Measurements from ENCODE around the gene DLG2.

Gene DLG2

GRCh38 chr11:85569525-85569924 is 57.6 kb downstream of the DLG2 start:
- no peak overlapping the region for H3K27ac ChIP-seq (ENCODE audit: low read depth, low read length)
- no peaks in the 10 kb centered on the region for H3K4me1 ChIP-seq (ENCODE audit: control insufficient read depth, low read length)
- H3K79me2 ChIP-seq (ENCODE audit: control insufficient read depth, low read length) = no peaks in the 10 kb centered on the region
- H3K4me2 ChIP-seq (ENCODE audit: low read length) = no peak overlapping the region
- peaks cover 3% of the 10 kb centered on the region; the same call in 1 of the 2 replicates for H3K9me3 ChIP-seq (ENCODE audit: control insufficient read depth, insufficient read depth, low read length)
- no peaks in the 10 kb centered on the region for H3F3A ChIP-seq (ENCODE audit: control insufficient read depth, insufficient read depth)
- no peaks in the 10 kb centered on the region for H3K9me2 ChIP-seq (replicated peaks; ENCODE audit: control insufficient read depth, low read length)
- TF ChIP-seq EZH2phosphoT487 (IDR thresholded peaks at IDR 0.05; ENCODE audit: borderline replicate concordance, low read length) = no peak
- TF ChIP-seq CTCF (IDR thresholded peaks at IDR 0.05; ENCODE audit: low read depth, low read length, poor library complexity, severe bottlenecking) = no peak
- no peak overlapping the region for H3K4me3 ChIP-seq (ENCODE audit: low read length)
- H3K36me3 ChIP-seq (ENCODE audit: control insufficient read depth, low read length) = no peaks in the 10 kb centered on the region
- no peaks in the 10 kb centered on the region for H4K20me1 ChIP-seq (ENCODE audit: control insufficient read depth, insufficient read depth, low read depth, low read length)
- no peaks in the 10 kb centered on the region for H3K27me3 ChIP-seq (ENCODE audit: control insufficient read depth, low read length)

- no peaks in the 10 kb centered on the region for H3K4me1 ChIP-seq (ENCODE audit: control insufficient read depth, low read length)
- no peaks in the 10 kb centered on the region for H3K36me3 ChIP-seq (ENCODE audit: control insufficient read depth, low read length)
- H3K79me2 ChIP-seq (ENCODE audit: control insufficient read depth, low read length) = no peaks in the 10 kb centered on the region
- peaks cover 3% of the 10 kb centered on the region; the same call in 1 of the 2 replicates for H3K9me3 ChIP-seq (ENCODE audit: control insufficient read depth, insufficient read depth, low read length)
- H3K27ac ChIP-seq (ENCODE audit: low read depth, low read length) = no peak overlapping the region
- H3K9me2 ChIP-seq (replicated peaks; ENCODE audit: control insufficient read depth, low read length) = no peaks in the 10 kb centered on the region
- H3K27me3 ChIP-seq (ENCODE audit: control insufficient read depth, low read length) = no peaks in the 10 kb centered on the region
- TF ChIP-seq EZH2phosphoT487 (IDR thresholded peaks at IDR 0.05; ENCODE audit: borderline replicate concordance, low read length) (no peak), CTCF (IDR thresholded peaks at IDR 0.05; ENCODE audit: low read depth, low read length, poor library complexity, severe bottlenecking) (no peak)
- H3K4me3 ChIP-seq (ENCODE audit: low read length) = no peak overlapping the region
- no peak overlapping the region for H3K4me2 ChIP-seq (ENCODE audit: low read length)
- H4K20me1 ChIP-seq (ENCODE audit: control insufficient read depth, insufficient read depth, low read depth, low read length) = no peaks in the 10 kb centered on the region
- H3F3A ChIP-seq (ENCODE audit: control insufficient read depth, insufficient read depth) = no peaks in the 10 kb centered on the region
Observed at GRCh38 chr11:85558411-85558810, 68.7 kb downstream of the DLG2 start.

GRCh38 chr11:85551881-85552280 is 75.3 kb downstream of the DLG2 start:
- no peaks in the 10 kb centered on the region for H3K4me1 ChIP-seq (ENCODE audit: control insufficient read depth, low read length)
- H3K27ac ChIP-seq (ENCODE audit: low read depth, low read length) = no peak overlapping the region
- H3K9me3 ChIP-seq (ENCODE audit: control insufficient read depth, insufficient read depth, low read length) = no peaks in the 10 kb centered on the region
- no peak overlapping the region for H3K4me2 ChIP-seq (ENCODE audit: low read length)
- no peaks in the 10 kb centered on the region for H4K20me1 ChIP-seq (ENCODE audit: control insufficient read depth, insufficient read depth, low read depth, low read length)
- H3K27me3 ChIP-seq (ENCODE audit: control insufficient read depth, low read length) = no peaks in the 10 kb centered on the region
- H3K36me3 ChIP-seq (ENCODE audit: control insufficient read depth, low read length) = no peaks in the 10 kb centered on the region
- TF ChIP-seq CTCF (IDR thresholded peaks at IDR 0.05; ENCODE audit: low read depth, low read length, poor library complexity, severe bottlenecking) = no peak
- no peak for TF ChIP-seq EZH2phosphoT487 (IDR thresholded peaks at IDR 0.05; ENCODE audit: borderline replicate concordance, low read length)
- H3K79me2 ChIP-seq (ENCODE audit: control insufficient read depth, low read length) = no peaks in the 10 kb centered on the region
- H3K9me2 ChIP-seq (replicated peaks; ENCODE audit: control insufficient read depth, low read length) = no peaks in the 10 kb centered on the region
- H3K4me3 ChIP-seq (ENCODE audit: low read length) = no peak overlapping the region
- no peaks in the 10 kb centered on the region for H3F3A ChIP-seq (ENCODE audit: control insufficient read depth, insufficient read depth)

All from DOHH2 (cell line).